Smooth muscle cell of trachea (primary cell): ENCODE data around the gene HIVEP1. TPM values are rescaled to one million over a fixed set of nuclear protein-coding genes. Genes with fewer than 3 reads are reported as not detected.

Experiments used
- total RNA-seq: library from RNA; depleted of rRNA; stranded (reverse); fragments of >200 nt; gene quantifications from 2 replicates; pipeline ENCODE4 v1.2.1, GENCODE V29; 2014

The HIVEP1 gene
- 8.3 and 11.4 TPM in 2 replicates for total RNA-seq

GRCh38 chr6:12012038-12012557, at the start of gene HIVEP1:
HIVEP1 (plus strand) TSS chr6:12012312; CDS start chr6:12015629, 3,317 bp downstream.

Other genes starting within 250 kb of the HIVEP1 start
- gene ADTRP, start 233.5 kb upstream of the HIVEP1 start, total RNA-seq = 1.0 and 2.3 TPM in 2 replicates